Uterus (tissue), 4 donors: Measurements from ENCODE around the gene ARHGDIB. TPM values are rescaled to one million over a fixed set of nuclear protein-coding genes. Genes with fewer than 3 reads are reported as not detected.

Experiments used
- DNase-seq, 2 donors: peaks; one replicate each; pipeline ENCODE4 v3.0.0-alpha.2; 2019 to 2020
- H3K27ac ChIP-seq, 2 donors: fragments of 200-600 bp; sonication (generic); 1 replicate in 1 of 2; 2 replicates in 1 of 2; pipeline ENCODE4 v1.5.1; 2016 to 2018
- H3K27me3 ChIP-seq, 2 donors: fragments of 200-600 bp; sonication (generic); one replicate each; pipeline ENCODE4 v1.5.1; 2018 to 2019; ENCODE audit warnings: control low read depth in 1 of 2
- H3K36me3 ChIP-seq, 2 donors: fragments of 200-600 bp; sonication (generic); one replicate each; pipeline ENCODE4 v1.5.1; 2019; ENCODE audit warnings: control low read depth in 1 of 2
- H3K4me1 ChIP-seq, 2 donors: fragments of 200-600 bp; sonication (generic); one replicate each; pipeline ENCODE4 v1.5.1; 2018 to 2019; ENCODE audit warnings: control low read depth in 1 of 2
- H3K4me3 ChIP-seq, 2 donors: fragments of 200-600 bp; sonication (generic); 1 replicate in 1 of 2; 2 replicates in 1 of 2; pipeline ENCODE4 v1.5.1; 2018 to 2019; ENCODE audit warnings: mild to moderate bottlenecking in 1 of 2
- H3K9me3 ChIP-seq, 2 donors: fragments of 200-600 bp; sonication (generic); one replicate each; pipeline ENCODE4 v1.5.1; 2019; ENCODE audit warnings: control low read depth in 1 of 2
- CTCF ChIP-seq, 4 experiments: fragments of 200-600 bp in 2 of 4; fragments of 450-650 bp in 2 of 4; sonication (generic) in 2 of 4; IDR thresholded peaks; one replicate each; pipeline ENCODE4 v1.5.1; 2016 to 2019; ENCODE audit warnings: antibody characterized with exemption in 4 of 4, mild to moderate bottlenecking in 2 of 4, moderate library complexity in 1 of 4
- POLR2A ChIP-seq, 2 donors: fragments of 450-650 bp; IDR thresholded peaks; one replicate each; pipeline ENCODE4 v1.6.1; 2016; ENCODE audit warnings: antibody characterized with exemption in 2 of 2, mild to moderate bottlenecking in 1 of 2, moderate library complexity in 1 of 2
- intact Hi-C: fragments of 100-400 bp; cut with DNase I; formaldehyde crosslinking; loops from one replicate; pipeline ENCODE4 v1.15.1; 2023; ENCODE audit warnings: low total_unique reads
- total RNA-seq, 4 donors: library from RNA; depleted of rRNA in 3 of 4; stranded (reverse); fragments of >200 nt in 3 of 4; gene quantifications; one replicate each; pipeline versions ENCODE4 v1.1.0 to v1.2.4, GENCODE V29; 2014 to 2023
- donor health status: DM: yes; HTN: yes; CAD: no.

The ARHGDIB gene
- total RNA-seq, 4 donors from 2014 or later = 28.4 to 175 (median 59.9) TPM

- no peaks in the 10 kb centered on the region for H3K4me1 ChIP-seq
- intact Hi-C loops = no loop called here
- H3K9me3 ChIP-seq = no peaks in the 10 kb centered on the region
- no peak overlapping the region for H3K4me3 ChIP-seq
- no peak overlapping the region for H3K27ac ChIP-seq
- H3K36me3 ChIP-seq = no peaks in the 10 kb centered on the region
- DNase-seq = no peak
- no peak for TF ChIP-seq CTCF (IDR thresholded peaks at IDR 0.05)
- TF ChIP-seq POLR2A (IDR thresholded peaks at IDR 0.05) = no peak
- no peaks in the 10 kb centered on the region for H3K27me3 ChIP-seq
Observed at GRCh38 chr12:14991069-14991468, 29.7 kb upstream of the ARHGDIB start.

GRCh38 chr12:14989790-14990189 lies 28.4 kb upstream of the ARHGDIB start:
- no peak overlapping the region for H3K27ac ChIP-seq
- intact Hi-C loops = loop anchor here (10.0 kb wide), 1 partner anchor 55 kb away; the partner anchor contains the start of gene ERP27

GRCh38 chr12:14988035-14988434 lies 26.6 kb upstream of the ARHGDIB start:
- no peaks in the 10 kb centered on the region for H3K4me1 ChIP-seq
- no peak overlapping the region for H3K27ac ChIP-seq
- intact Hi-C loops = loop anchor here (10.0 kb wide), 1 partner anchor 53 kb away; the partner anchor contains the start of gene ERP27
- TF ChIP-seq CTCF (IDR thresholded peaks at IDR 0.05) = no peak
- no peak for TF ChIP-seq POLR2A (IDR thresholded peaks at IDR 0.05)
- H3K4me3 ChIP-seq = no peak overlapping the region
- H3K9me3 ChIP-seq = no peaks in the 10 kb centered on the region
- DNase-seq = no peak
- H3K36me3 ChIP-seq = no peaks in the 10 kb centered on the region
- no peaks in the 10 kb centered on the region for H3K27me3 ChIP-seq

More at GRCh38 chr12:14989790-14990189, 28.4 kb upstream of the ARHGDIB start:
- Histone ChIP-seq H3K9me3 (no peaks in the 10 kb centered on the region), H3K4me1 (no peaks in the 10 kb centered on the region), H3K27me3 (no peaks in the 10 kb centered on the region), H3K36me3 (no peaks in the 10 kb centered on the region), H3K4me3 (no peak overlapping the region)
- no peak for DNase-seq
- TF ChIP-seq POLR2A (IDR thresholded peaks at IDR 0.05) (no peak), CTCF (IDR thresholded peaks at IDR 0.05) (no peak)

GRCh38 chr12:14986449-14986848 lies 25.0 kb upstream of the ARHGDIB start:
- intact Hi-C loops = loop anchor here (10.0 kb wide), 1 partner anchor 52 kb away; the partner anchor contains the start of gene ERP27
- TF ChIP-seq POLR2A (IDR thresholded peaks at IDR 0.05) (no peak), CTCF (IDR thresholded peaks at IDR 0.05) (no peak)
- Histone ChIP-seq H3K4me1 (no peaks in the 10 kb centered on the region), H3K4me3 (no peak overlapping the region), H3K9me3 (no peaks in the 10 kb centered on the region), H3K36me3 (no peaks in the 10 kb centered on the region), H3K27me3 (no peaks in the 10 kb centered on the region), H3K27ac (no peak overlapping the region)
- DNase-seq = no peak

GRCh38 chr12:14984766-14985285 lies 23.4 kb upstream of the ARHGDIB start:
- H3K36me3 ChIP-seq = no peaks in the 10 kb centered on the region
- TF ChIP-seq POLR2A (IDR thresholded peaks at IDR 0.05) (no peak), CTCF (IDR thresholded peaks at IDR 0.05) (no peak)
- no peak overlapping the region for H3K4me3 ChIP-seq
- intact Hi-C loops = loop anchor here (10.0 kb wide), 1 partner anchor 50 kb away; the partner anchor contains the start of gene ERP27
- no peak overlapping the region for H3K27ac ChIP-seq
- H3K27me3 ChIP-seq = no peaks in the 10 kb centered on the region
- no peaks in the 10 kb centered on the region for H3K9me3 ChIP-seq
- DNase-seq = no peak
- no peaks in the 10 kb centered on the region for H3K4me1 ChIP-seq
